Osteoblast (primary cell): Measurements from ENCODE around the gene SF3B6. TPM values are rescaled to one million over a fixed set of nuclear protein-coding genes. Genes with fewer than 3 reads are reported as not detected.
A peak's percentile ranks its signal among the peaks of the same experiment; 100 is the strongest.

Experiments
- DNase-seq: peaks from one replicate; pipeline ENCODE4 v3.0.0; 2011; ENCODE audit warnings: low spot score, mixed read lengths; ENCODE audit not compliant: insufficient read length; ENCODE audit errors: missing footprints
- H2AFZ ChIP-seq: 2 replicates; pipeline ENCODE4 v1.6.0; 2011; ENCODE audit warnings: mild to moderate bottlenecking, low read length
- H3K27ac ChIP-seq: 2 replicates; pipeline ENCODE4 v1.5.1; 2011; ENCODE audit warnings: mild to moderate bottlenecking, low read depth, low read length, moderate library complexity
- H3K27me3 ChIP-seq: 2 replicates; pipeline ENCODE4 v1.6.0; 2012; ENCODE audit warnings: mild to moderate bottlenecking, control low read depth, inconsistent platforms, low read length, moderate library complexity; ENCODE audit not compliant: insufficient read depth
- H3K36me3 ChIP-seq: 2 replicates; pipeline ENCODE4 v1.5.1; 2011; ENCODE audit warnings: mild to moderate bottlenecking, low read length, control low read depth, moderate library complexity; ENCODE audit not compliant: insufficient read depth
- H3K4me1 ChIP-seq: 2 replicates; pipeline ENCODE4 v1.5.1; 2011; ENCODE audit warnings: mild to moderate bottlenecking, low read length, control low read depth, moderate library complexity; ENCODE audit not compliant: insufficient read depth
- H3K4me2 ChIP-seq: 2 replicates; pipeline ENCODE4 v1.6.0; 2011; ENCODE audit warnings: mild to moderate bottlenecking, low read length; ENCODE audit not compliant: insufficient read depth
- H3K4me3 ChIP-seq: fragments of 200-600 bp; sonication (generic); 3 replicates; pipeline ENCODE4 v1.5.1; 2012; ENCODE audit warnings: mild to moderate bottlenecking, low read length, inconsistent platforms; ENCODE audit not compliant: insufficient read depth
- H3K79me2 ChIP-seq: 2 replicates; pipeline ENCODE4 v1.6.0; 2012; ENCODE audit warnings: mild to moderate bottlenecking, low read length, control low read depth, inconsistent platforms; ENCODE audit not compliant: insufficient read depth
- H3K9me3 ChIP-seq: 2 replicates; pipeline ENCODE4 v1.5.1; 2011; ENCODE audit warnings: low read depth, low read length, control low read depth
- H4K20me1 ChIP-seq: 2 replicates; pipeline ENCODE4 v1.6.0; 2012; ENCODE audit warnings: mild to moderate bottlenecking, low read length, control low read depth; ENCODE audit not compliant: insufficient read depth
- CTCF ChIP-seq: IDR thresholded peaks from 2 replicates; pipeline ENCODE4 v1.5.1; 2011; ENCODE audit warnings: mild to moderate bottlenecking, low read depth, low read length, moderate library complexity; ENCODE audit errors: extremely low read depth
- total RNA-seq: library from RNA; depleted of rRNA; stranded (reverse); fragments of >200 nt; gene quantifications from 2 replicates; pipeline ENCODE4 v1.2.3, GENCODE V29; 2012

SF3B6 gene
- total RNA-seq, 1 donor, result 96.6 TPM

- H2AFZ ChIP-seq, result no peak overlapping the region
Measured at GRCh38 chr2:24088821-24089359, 12.8 kb upstream of the SF3B6 start.

DNA sequence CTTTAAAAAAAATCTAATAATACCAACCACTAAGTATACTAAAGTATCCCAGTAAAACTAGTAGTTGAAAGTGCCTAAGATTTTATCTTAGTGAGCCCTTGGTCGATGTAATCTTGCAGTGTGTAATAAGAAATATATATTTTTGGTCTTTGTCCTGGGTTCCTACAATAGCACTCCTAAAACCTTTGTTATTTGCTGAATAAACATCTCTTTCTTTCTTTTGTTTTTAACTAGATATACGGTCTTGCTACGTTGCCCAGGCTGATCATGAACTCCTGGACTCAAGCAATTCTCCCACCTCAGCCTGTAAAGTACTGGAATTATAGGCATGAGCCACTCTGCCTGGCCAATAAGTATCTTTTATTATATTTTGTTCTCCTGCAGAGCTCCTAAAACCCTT is 10.9 kb upstream of the SF3B6 start:
- Histone ChIP-seq H2AFZ (no peak overlapping the region), H3K27ac (no peak overlapping the region), H3K4me2 (no peak overlapping the region), H3K79me2 (peaks cover 5% of the 10 kb centered on the region), H3K9me3 (no peaks in the 10 kb centered on the region), H3K4me1 (peaks cover 10% of the 10 kb centered on the region), H4K20me1 (no peaks in the 10 kb centered on the region), H3K36me3 (peaks cover 10% of the 10 kb centered on the region), H3K4me3 (no peak overlapping the region), H3K27me3 (no peaks in the 10 kb centered on the region)
- DNase-seq, result no peak
- TF ChIP-seq CTCF, result no peak

More at GRCh38 chr2:24088821-24089359, 12.8 kb upstream of the SF3B6 start:
- Histone ChIP-seq H3K9me3 (no peaks in the 10 kb centered on the region), H3K4me2 (no peak overlapping the region), H3K79me2 (no peaks in the 10 kb centered on the region), H3K27me3 (no peaks in the 10 kb centered on the region), H3K4me1 (peaks cover 4% of the 10 kb centered on the region), H3K4me3 (no peak overlapping the region), H4K20me1 (no peaks in the 10 kb centered on the region), H3K27ac (no peak overlapping the region), H3K36me3 (no peaks in the 10 kb centered on the region)
- no peak for TF ChIP-seq CTCF
- no peak for DNase-seq

- Histone ChIP-seq H4K20me1 (no peaks in the 10 kb centered on the region), H3K36me3 (peaks cover 15% of the 10 kb centered on the region), H2AFZ (no peak overlapping the region), H3K4me3 (no peak overlapping the region), H3K4me2 (no peak overlapping the region), H3K27me3 (no peaks in the 10 kb centered on the region), H3K79me2 (peaks cover 5% of the 10 kb centered on the region), H3K4me1 (peaks cover 10% of the 10 kb centered on the region), H3K27ac (no peak overlapping the region), H3K9me3 (no peaks in the 10 kb centered on the region)
- DNase-seq, result no peak
- no peak for TF ChIP-seq CTCF
Measured at GRCh38 chr2:24086241-24086640, 10.1 kb upstream of the SF3B6 start.

DNA sequence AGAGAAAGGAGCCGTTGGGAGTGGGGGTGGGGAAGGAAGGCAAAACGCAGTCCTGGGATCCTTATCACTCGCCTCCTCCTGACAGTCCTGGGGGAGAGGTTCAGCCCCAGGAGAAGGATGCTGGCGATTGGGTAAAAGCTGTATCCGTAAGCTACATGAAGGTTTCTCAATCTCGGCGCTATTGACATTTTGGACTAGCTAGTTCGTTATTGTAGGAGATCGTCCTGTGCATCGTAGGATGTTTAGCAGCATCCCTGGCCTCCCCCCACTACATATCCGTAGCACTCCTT is 9.0 kb upstream of the SF3B6 start:
- no peak for TF ChIP-seq CTCF
- Histone ChIP-seq H3K79me2 (peaks cover 5% of the 10 kb centered on the region), H3K4me3 (peak overlapping the region; percentile 88), H3K4me2 (peak overlapping the region; percentile 90), H3K4me1 (peaks cover 10% of the 10 kb centered on the region), H3K27ac (peak overlapping the region; percentile 62), H2AFZ (peak overlapping the region; percentile 96), H4K20me1 (no peaks in the 10 kb centered on the region), H3K36me3 (peaks cover 17% of the 10 kb centered on the region), H3K9me3 (no peaks in the 10 kb centered on the region), H3K27me3 (no peaks in the 10 kb centered on the region)
- no peak for DNase-seq
